Fibroblast of lung (primary cell): ENCODE data around the gene KDELR1.

Source experiments
- CTCF ChIP-seq, 2 donors: IDR thresholded peaks in 1 of 2; conservative IDR thresholded peaks in 1 of 2; 1 replicate in 1 of 2; 2 replicates in 1 of 2; pipeline ENCODE4 v1.5.1; 2011 to 2012; ENCODE audit warnings: low read length in 2 of 2, control low read depth in 1 of 2, inconsistent platforms in 1 of 2, low read depth in 1 of 2, mild to moderate bottlenecking in 1 of 2
- EZH2 ChIP-seq: IDR thresholded peaks from 2 replicates; pipeline ENCODE4 v1.5.1; 2012; ENCODE audit warnings: low read length, control low read depth, mild to moderate bottlenecking; ENCODE audit errors: missing control alignments

DNA sequence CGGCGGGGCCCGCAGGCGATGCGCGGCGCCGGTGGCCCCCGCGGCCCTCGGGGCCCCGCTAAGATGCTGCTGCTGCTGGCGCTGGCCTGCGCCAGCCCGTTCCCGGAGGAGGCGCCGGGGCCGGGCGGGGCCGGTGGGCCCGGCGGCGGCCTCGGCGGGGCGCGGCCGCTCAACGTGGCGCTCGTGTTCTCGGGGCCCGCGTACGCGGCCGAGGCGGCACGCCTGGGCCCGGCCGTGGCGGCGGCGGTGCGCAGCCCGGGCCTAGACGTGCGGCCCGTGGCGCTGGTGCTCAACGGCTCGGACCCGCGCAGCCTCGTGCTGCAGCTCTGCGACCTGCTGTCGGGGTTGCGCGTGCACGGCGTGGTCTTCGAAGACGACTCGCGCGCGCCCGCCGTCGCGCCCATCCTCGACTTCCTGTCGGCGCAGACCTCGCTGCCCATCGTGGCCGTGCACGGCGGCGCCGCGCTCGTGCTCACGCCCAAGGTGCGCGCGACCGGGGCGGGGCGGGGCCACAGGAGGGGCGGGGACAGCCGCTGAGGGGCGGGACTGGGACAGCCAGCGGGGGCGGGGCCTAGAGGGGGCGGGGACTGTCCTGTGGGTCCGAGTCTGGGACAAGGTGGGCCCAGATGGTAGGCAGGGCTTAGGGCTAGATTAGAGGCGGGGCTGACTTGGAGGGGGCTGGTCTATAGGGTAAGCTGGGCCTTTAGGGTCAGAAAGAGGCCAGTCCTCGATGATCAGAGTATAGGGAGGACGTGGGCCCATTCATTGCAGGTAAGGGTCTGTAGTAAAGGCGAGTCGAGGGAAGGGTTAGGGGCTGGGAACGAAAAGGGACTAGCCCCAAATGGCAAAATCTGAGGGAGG lies 7.3 kb upstream of the KDELR1 start:
- TF ChIP-seq CTCF (conservative IDR thresholded peaks at IDR 0.05 in 1 of 2, IDR thresholded peaks at IDR 0.05 in 1 of 2; ENCODE audit: low read depth in 1 of 2, low read length in 2 of 2) (no peak), EZH2 (no peak)
